Measurements from ENCODE around the gene EIF2B2. TPM values are rescaled to one million over a fixed set of nuclear protein-coding genes. Genes with fewer than 3 reads are reported as not detected.

EIF2B2 gene
- total RNA-seq, 1 experiment from 2014 or later, result 96.8 TPM

GRCh38 chr14:74973003-74973653, 29.6 kb upstream of the EIF2B2 start:
- Histone ChIP-seq H4K20me1 (ENCODE audit: low read length) (no peaks in the 10 kb centered on the region), H3K4me1 (ENCODE audit: insufficient read depth, low read length) (peaks cover 7% of the 10 kb centered on the region; the same call in 1 of the 2 replicates), H3K9me3 (ENCODE audit: low read length) (no peaks in the 10 kb centered on the region), H3K79me2 (ENCODE audit: low read length) (no peaks in the 10 kb centered on the region), H2AFZ (ENCODE audit: low read length) (no peak overlapping the region), H3K4me2 (ENCODE audit: low read length) (no peak overlapping the region), H3K27ac (ENCODE audit: low read length) (no peak overlapping the region), H3K9me2 (replicated peaks; ENCODE audit: low read length) (no peaks in the 10 kb centered on the region), H3F3A (ENCODE audit: low read length, unreplicated experiment) (no peaks in the 10 kb centered on the region), H3K9ac (ENCODE audit: low read length) (no peak overlapping the region), H3K36me3 (ENCODE audit: low read depth, low read length) (no peaks in the 10 kb centered on the region), H3K4me3 (ENCODE audit: low read length) (no peak overlapping the region), H3K27me3 (ENCODE audit: low read length) (no peaks in the 10 kb centered on the region)
- no peak for TF ChIP-seq EZH2phosphoT487 (IDR thresholded peaks at IDR 0.05; ENCODE audit: borderline replicate concordance, low read length)
- no peak for TF ChIP-seq EZH2 (IDR thresholded peaks at IDR 0.05; ENCODE audit: low read length, unreplicated experiment)
- no peak for TF ChIP-seq CTCF (conservative IDR thresholded peaks at IDR 0.05; ENCODE audit: low read depth, low read length)
- ChIA-PET CTCF (no interaction called here), POLR2A (ENCODE audit: unreplicated experiment) (no interaction called here)
- no TSS peak for BruUV-seq (replicated peaks)
- ATAC-seq, result no peak
- DNase-seq, result no peak
- intact Hi-C loops (cut with micrococcal nuclease), result no loop called here

DNA sequence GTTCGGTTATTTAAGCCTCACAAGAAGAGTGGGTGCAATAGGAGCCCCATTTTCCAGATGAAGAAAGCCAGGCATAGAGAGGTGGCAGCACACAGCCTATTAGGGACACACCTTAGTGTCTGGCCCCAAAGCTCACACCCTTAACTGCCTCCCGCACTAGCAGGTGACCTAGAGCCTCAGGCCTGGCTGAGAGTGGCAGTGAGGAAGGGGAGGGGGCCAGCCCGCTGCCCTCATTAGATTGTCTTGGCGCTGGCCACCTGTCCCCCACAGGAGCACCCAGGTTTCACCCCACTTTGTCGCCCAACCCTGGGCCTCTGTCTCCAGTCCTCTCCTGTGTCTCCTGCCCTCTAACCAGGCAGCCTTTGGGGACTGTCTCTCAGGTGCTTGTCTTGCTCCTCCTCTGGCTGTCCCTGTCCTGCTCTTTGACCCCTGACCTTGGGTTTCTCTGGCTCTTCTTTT, 28.8 kb upstream of the EIF2B2 start:
- ChIA-PET POLR2A (ENCODE audit: unreplicated experiment) (no interaction called here), CTCF (no interaction called here)
- Histone ChIP-seq H3K4me1 (ENCODE audit: insufficient read depth, low read length) (peaks cover 15% of the 10 kb centered on the region), H3K79me2 (ENCODE audit: low read length) (no peaks in the 10 kb centered on the region), H3K9me2 (replicated peaks; ENCODE audit: low read length) (no peaks in the 10 kb centered on the region), H3K4me3 (ENCODE audit: low read length) (no peak overlapping the region), H3K4me2 (ENCODE audit: low read length) (no peak overlapping the region), H3K27ac (ENCODE audit: low read length) (no peak overlapping the region), H3K36me3 (ENCODE audit: low read depth, low read length) (no peaks in the 10 kb centered on the region), H2AFZ (ENCODE audit: low read length) (no peak overlapping the region), H4K20me1 (ENCODE audit: low read length) (no peaks in the 10 kb centered on the region), H3K9me3 (ENCODE audit: low read length) (no peaks in the 10 kb centered on the region), H3K9ac (ENCODE audit: low read length) (no peak overlapping the region), H3K27me3 (ENCODE audit: low read length) (no peaks in the 10 kb centered on the region), H3F3A (ENCODE audit: low read length, unreplicated experiment) (no peaks in the 10 kb centered on the region)
- no TSS peak for BruUV-seq (replicated peaks)
- intact Hi-C loops (cut with micrococcal nuclease), result no loop called here
- no peak for TF ChIP-seq EZH2phosphoT487 (IDR thresholded peaks at IDR 0.05; ENCODE audit: borderline replicate concordance, low read length)
- TF ChIP-seq EZH2 (IDR thresholded peaks at IDR 0.05; ENCODE audit: low read length, unreplicated experiment), result no peak
- no peak for TF ChIP-seq CTCF (conservative IDR thresholded peaks at IDR 0.05; ENCODE audit: low read depth, low read length)
- DNase-seq (no peak), ATAC-seq (no peak)

DNA sequence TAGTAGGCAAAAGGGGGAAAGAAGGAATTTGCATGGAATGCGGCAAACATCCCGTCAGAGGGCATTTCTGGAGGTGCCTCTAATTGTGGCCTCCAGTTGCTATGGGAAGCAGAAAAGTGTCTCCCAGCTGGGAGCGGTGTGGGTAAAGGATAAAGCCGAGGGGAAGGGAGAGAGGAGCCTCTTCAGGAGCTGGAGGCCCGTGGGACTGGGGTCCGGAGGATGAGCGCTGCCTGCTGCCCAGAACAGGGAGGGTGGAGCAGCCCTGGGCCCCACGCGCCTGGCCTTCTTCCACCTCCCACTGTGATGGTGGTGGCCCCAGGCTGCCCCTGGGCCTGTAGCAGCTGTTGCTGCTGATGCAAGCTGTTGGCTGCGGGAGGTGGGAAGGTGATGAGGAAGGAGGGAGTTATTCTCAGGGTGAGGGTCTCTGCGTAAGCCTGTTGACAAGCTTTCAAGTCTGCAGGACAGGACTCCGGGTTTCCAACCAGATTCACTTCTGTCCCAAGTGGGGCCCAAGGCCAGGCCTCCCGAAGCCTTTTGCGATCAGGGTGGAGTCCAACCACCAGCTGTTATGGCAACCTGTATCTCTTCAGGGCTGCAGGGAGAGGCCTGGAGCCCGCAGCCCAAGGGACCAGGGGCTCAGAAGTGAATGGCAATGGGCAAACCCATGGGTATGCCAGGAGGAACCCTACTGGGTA, 28.2 kb upstream of the EIF2B2 start:
- ChIA-PET CTCF (no interaction called here), POLR2A (ENCODE audit: unreplicated experiment) (no interaction called here)
- no peaks in the 10 kb centered on the region for H3K9me3 ChIP-seq (ENCODE audit: low read length)
- no peaks in the 10 kb centered on the region for H3F3A ChIP-seq (ENCODE audit: low read length, unreplicated experiment)
- H3K4me1 ChIP-seq (ENCODE audit: insufficient read depth, low read length), result peaks cover 20% of the 10 kb centered on the region
- H3K36me3 ChIP-seq (ENCODE audit: low read depth, low read length), result no peaks in the 10 kb centered on the region
- no peak overlapping the region for H3K4me3 ChIP-seq (ENCODE audit: low read length)
- no TSS peak for BruUV-seq (replicated peaks)
- H3K9ac ChIP-seq (ENCODE audit: low read length), result no peak overlapping the region
- no peaks in the 10 kb centered on the region for H3K79me2 ChIP-seq (ENCODE audit: low read length)
- DNase-seq (no peak), ATAC-seq (no peak)
- TF ChIP-seq CTCF (conservative IDR thresholded peaks at IDR 0.05; ENCODE audit: low read depth, low read length), result no peak
- TF ChIP-seq EZH2 (IDR thresholded peaks at IDR 0.05; ENCODE audit: low read length, unreplicated experiment), result no peak
- no peak for TF ChIP-seq EZH2phosphoT487 (IDR thresholded peaks at IDR 0.05; ENCODE audit: borderline replicate concordance, low read length)
- H3K4me2 ChIP-seq (ENCODE audit: low read length), result no peak overlapping the region
- H3K27me3 ChIP-seq (ENCODE audit: low read length), result no peaks in the 10 kb centered on the region
- intact Hi-C loops (cut with micrococcal nuclease), result no loop called here
- no peaks in the 10 kb centered on the region for H4K20me1 ChIP-seq (ENCODE audit: low read length)
- no peak overlapping the region for H2AFZ ChIP-seq (ENCODE audit: low read length)
- no peak overlapping the region for H3K27ac ChIP-seq (ENCODE audit: low read length)
- no peaks in the 10 kb centered on the region for H3K9me2 ChIP-seq (replicated peaks; ENCODE audit: low read length)
